CD4-positive, alpha-beta T cell treated with Interleukin-12 subunit alpha and Interleukin-12 subunit beta, for 1 hour (primary cell): Measurements from ENCODE around the gene ESRRA.

Experiments used
- DNase-seq: peaks from one replicate; pipeline ENCODE4 v3.0.0-alpha.2; 2020

Gene ESRRA

DNA sequence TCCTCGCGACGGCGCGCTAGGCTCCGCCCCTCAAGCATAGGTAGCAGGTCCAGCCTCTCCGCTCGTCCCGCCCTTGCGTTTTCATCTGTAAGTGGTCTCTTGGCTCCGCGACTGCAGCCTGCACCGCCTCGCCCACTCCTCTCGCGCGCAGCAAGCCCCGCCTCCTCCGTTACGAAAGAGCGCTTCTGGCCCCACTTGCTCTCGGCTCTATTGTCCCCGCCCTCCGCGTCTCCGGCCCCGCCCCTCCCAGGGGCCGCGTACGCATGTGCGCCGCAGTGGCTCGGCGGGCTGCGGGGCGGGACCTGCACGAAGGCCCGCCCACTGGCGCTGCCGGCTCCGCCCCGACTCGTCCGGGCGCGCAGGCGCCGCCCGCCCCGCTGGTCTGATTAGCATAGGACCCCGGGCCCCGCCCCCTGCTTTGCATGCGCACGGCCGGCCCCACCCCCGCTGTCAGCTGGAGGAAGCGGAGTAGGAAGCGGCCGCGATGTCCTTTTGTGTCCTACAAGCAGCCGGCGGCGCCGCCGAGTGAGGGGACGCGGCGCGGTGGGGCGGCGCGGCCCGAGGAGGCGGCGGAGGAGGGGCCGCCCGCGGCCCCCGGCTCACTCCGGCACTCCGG lies at the start of gene ESRRA:
Gene ESRRA (plus strand): TSS at position 450 of the 616 bp plus-strand sequence. CDS start 1,656 bp downstream, outside the sequence.
- peak; percentile 98 for DNase-seq

DNA sequence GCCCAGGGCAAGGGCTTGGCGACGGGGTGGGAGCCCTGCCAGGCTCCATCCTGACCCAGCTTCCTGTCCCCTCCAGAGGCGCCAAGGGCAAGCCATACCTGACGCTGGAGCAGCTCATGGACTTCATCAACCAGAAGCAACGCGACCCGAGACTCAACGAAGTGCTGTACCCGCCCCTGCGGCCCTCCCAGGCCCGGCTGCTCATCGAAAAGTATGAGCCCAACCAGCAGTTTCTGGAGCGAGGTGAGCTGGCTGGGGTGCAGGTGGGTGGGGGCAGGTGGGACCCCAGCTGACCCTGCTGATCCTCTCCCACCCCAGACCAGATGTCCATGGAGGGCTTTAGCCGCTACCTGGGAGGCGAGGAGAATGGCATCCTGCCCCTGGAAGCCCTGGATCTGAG lies 49.0 kb upstream of the ESRRA start:
- DNase-seq = no peak

GRCh38 chr11:64258356-64258755 lies 47.0 kb upstream of the ESRRA start:
- DNase-seq = no peak

- DNase-seq = no peak
Observed at GRCh38 chr11:64258946-64259532, 46.3 kb upstream of the ESRRA start.

GRCh38 chr11:64259533-64260067 lies 45.7 kb upstream of the ESRRA start:
- DNase-seq = no peak

GRCh38 chr11:64260147-64260708 lies 45.1 kb upstream of the ESRRA start:
- DNase-seq = no peak

DNA sequence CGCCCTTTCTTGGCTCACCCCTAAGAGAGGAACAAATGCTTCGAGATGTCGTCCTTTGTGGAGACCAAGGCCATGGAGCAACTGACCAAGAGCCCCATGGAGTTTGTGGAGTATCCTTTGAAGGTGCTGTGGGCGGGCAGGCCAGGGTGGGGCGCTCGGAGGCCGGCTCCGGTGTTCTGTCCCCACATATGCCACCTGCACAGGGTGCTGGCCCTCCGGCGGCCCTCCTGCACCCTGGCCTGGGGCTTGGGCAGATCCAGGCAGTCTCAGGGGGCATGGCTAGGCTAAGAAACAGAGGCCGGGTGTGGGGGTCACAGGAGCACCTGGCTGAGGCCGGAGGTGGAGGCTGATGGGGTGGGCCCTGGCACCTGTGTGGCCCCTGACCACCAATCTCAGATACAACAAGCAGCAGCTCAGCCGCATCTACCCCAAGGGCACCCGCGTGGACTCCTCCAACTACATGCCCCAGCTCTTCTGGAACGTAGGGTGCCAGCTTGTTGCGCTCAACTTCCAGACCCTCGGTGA lies 43.7 kb upstream of the ESRRA start:
- no peak for DNase-seq

- no peak for DNase-seq
Observed at GRCh38 chr11:64262271-64263002, 42.9 kb upstream of the ESRRA start.

GRCh38 chr11:64263021-64263946 lies 42.0 kb upstream of the ESRRA start:
- no peak for DNase-seq

DNA sequence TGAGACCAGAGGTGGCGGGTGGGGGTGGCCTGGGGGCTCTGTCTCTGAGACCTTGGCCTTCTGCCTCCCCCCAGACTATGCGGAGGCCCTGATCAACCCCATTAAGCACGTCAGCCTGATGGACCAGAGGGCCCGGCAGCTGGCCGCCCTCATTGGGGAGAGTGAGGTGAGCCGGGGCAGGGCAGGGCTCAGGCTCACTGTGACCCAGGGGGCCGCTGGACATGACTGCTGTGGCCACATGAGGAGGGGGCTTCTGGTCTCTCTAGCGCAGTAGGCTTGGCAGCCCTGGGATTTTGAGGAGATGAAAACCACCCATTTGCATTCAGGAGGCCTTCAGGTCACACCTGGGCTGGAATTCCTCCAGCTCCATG lies 41.4 kb upstream of the ESRRA start:
- DNase-seq = no peak

GRCh38 chr11:64264371-64264852 lies 40.9 kb upstream of the ESRRA start:
- no peak for DNase-seq

DNA sequence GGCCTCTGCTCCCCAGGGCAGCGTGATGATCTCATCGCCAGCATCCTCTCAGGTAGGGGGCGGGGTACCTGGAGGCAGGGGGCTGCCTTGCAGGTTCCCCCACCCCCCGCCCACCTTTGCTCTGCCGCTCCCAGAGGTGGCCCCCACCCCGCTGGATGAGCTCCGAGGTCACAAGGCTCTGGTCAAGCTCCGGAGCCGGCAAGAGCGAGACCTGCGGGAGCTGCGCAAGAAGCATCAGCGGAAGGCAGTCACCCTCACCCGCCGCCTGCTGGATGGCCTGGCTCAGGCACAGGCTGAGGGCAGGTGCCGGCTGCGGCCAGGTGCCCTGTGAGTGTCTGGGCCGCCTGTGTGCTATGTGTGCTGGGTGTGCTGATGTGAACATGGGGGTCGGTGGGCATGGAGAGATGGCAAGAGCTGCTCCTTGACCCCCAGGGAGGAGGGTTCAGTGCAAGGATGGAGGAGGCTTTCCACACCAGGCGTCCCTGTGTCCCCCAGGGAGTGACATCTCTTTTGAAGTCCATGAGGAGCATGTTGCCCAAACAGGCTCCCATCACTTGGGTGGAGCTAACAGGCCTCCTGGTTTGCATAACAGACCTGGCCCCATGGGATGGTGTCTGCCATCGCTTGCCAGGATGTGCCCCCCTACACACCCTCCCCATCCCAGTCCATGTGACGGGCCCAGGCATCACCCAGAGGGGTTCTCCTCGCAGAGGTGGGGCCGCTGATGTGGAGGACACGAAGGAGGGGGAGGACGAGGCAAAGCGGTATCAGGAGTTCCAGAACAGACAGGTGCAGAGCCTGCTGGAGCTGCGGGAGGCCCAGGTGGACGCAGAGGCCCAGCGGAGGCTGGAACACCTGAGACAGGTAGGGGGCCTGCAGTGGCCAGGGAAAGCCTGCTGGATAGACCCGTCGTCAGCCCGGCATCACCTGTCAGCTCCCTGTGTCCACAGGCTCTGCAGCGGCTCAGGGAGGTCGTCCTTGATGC lies 39.9 kb upstream of the ESRRA start:
- no peak for DNase-seq

DNA sequence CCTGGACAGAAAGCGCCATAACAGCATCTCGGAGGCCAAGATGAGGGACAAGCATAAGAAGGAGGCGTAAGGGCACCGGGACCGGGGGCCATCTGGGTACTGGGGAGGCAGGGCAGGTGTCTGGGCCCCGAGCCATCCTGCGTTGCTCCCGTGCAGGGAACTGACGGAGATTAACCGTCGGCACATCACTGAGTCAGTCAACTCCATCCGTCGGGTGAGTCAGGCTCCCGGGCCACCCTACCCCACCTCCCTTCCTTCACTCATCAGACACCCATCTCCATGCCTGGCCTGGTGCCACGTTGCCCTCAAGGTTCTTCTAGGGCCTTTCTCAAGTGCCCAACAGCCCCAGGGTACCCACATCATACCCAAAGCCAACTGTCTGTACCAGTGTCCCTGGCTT lies 39.0 kb upstream of the ESRRA start:
- no peak for DNase-seq

- DNase-seq = no peak
Observed at GRCh38 chr11:64267207-64267945, 37.9 kb upstream of the ESRRA start.

- no peak for DNase-seq
Observed at GRCh38 chr11:64268025-64268892, 37.1 kb upstream of the ESRRA start.

DNA sequence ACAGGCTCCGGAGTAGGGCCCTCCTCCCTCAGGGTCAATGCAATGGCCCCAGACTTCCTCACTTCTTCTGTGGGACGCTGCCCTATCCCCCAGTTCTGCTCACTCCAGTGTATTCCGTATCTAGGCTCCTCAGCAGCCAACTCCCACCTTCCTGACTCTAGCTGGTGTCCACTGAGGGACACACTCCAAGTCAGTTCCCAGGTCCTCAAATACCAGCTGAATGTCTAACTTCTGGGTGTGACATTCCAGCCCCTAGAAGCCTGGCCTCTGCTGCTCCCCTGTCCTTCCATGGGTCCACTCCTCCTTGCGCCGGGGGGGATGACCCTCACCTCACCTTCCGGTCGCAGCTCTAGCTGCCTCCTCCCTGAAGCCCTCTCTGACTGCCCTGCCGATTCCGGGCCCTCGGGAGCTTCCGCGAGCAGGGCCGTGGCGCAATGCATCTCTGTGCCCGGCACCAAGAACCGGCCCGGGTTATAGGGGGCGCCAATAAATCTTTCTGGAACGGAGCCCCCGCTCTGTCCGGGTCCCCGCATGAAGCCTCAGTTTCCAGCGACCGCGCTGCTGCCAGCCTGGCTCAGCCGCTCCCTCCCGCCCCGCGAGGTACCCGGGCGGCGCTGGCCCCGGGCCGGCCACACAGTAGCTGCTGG lies 36.3 kb upstream of the ESRRA start:
- peak; percentile 38 for DNase-seq

- DNase-seq = peak; percentile 98
Observed at GRCh38 chr11:64269540-64270220, 35.6 kb upstream of the ESRRA start.
